ENCODE measurements around the gene TPBG. TPM values are rescaled to one million over a fixed set of nuclear protein-coding genes. Genes with fewer than 3 reads are reported as not detected.

TPBG gene
- 15.0 TPM for total RNA-seq
- long read RNA-seq, full-length matches to known transcripts, result 107 of 158 reads
- long read RNA-seq, partial matches to known transcripts, result 0 of 158 reads
- long read RNA-seq, other reads (novel, unspliced or antisense), result 51 of 158 reads

DNA sequence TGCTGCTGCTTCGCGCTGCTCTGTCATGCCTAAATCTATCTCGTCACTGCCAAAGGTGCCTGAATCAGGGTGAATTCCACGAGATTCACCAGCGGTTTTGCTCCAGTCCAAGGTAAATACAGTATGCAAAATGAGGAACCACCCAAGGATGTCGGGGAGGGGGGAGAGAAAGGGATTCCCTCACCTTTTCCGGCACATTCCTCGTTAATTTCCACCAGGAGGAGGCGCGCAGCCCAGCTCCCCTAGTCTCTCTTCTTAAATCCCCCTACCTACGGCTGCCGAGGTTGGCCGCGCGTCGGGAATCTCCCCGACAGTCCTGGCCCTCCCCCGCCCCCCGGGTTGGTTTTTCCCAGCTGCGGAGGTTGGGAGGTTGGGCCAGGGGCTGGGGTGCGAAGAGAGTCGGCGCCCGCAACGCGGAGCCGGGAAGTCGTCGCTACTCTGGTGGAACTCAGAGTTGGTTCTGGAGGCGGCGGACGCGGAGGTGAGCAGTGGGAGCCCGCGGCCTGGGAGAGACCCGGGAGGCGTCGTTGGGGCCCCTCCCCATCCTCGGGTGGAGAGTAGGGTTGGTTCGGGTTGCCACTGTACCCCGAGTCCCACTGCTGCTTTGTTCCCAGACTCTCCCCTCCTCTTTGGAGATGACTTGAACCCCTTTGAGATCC, at the start of gene TPBG:
TPBG (plus strand) TSS at position 390 of the 659 bp plus-strand sequence. CDS start 1,145 bp downstream, outside the sequence.
- peak; percentile 90 for DNase-seq (ENCODE audit: low spot score)

- no peak for DNase-seq (ENCODE audit: low spot score)
Observed at GRCh38 chr6:82322386-82322785, 41.2 kb upstream of the TPBG start.

GRCh38 chr6:82329766-82330165, 33.9 kb upstream of the TPBG start:
- DNase-seq (ENCODE audit: low spot score), result no peak

DNA sequence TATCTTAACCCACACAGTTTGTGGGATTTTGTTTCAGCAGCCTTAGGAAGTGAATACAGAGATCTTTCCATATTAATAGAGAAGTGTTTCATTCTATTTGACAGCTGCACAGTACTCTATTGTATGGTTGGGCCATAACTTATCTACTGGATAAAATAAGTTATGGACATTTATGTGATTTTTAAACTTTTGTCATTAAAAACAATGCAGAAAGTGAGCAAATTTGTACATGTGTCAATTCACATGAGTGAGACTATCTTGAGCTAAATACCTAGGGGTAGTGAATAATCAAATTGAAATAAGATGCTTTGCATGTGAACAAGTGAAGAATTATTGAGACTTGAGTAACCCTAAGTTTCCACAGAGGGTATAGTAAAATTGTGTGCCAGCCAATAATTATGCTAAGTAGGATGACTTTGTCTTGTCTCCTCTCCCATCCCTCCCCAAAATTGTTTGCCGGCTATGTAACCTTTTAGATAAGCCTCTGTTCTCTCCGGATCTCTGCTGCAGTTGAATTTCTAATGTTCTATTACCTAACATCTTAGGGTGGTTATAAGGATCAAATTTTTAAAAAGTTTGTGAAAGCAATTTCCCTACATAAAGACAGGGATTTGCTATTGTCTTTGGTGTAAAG, 33.3 kb upstream of the TPBG start:
- DNase-seq (ENCODE audit: low spot score), result no peak

DNA sequence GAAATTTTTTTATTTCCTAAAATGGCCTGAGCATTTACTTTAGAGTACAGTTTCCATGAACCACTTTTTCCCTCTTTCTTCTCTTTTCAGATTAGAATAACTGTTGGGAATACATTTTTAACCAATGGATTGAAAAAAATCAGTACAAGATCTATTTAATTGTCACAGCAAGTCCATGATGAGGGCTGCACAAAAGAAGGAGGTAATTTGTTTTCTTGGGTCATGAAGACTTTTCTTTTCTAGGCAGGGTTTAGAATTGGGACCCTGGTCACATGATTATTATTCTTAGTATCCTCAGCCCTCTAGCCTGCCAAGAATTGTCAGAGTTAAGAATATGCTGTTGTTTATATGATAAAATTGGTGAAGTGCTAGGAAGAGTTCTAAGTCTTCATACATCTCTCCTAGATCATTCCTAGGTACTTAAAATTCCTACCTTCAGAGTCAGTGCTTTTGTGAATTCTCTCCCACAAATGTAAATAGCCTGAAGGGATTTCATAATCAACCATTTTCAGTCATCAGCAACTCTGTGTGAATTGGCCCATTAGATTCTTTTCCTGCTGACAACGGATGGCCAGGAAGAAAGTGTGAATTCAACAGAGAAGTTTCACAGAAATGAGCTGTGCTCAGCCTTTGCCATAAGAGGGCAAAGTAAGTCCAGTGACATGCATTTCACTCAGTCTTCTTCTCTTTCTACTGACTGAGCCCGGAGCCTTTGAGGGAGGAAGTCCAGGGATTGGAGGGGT, 32.4 kb upstream of the TPBG start:
- DNase-seq (ENCODE audit: low spot score), result no peak

DNA sequence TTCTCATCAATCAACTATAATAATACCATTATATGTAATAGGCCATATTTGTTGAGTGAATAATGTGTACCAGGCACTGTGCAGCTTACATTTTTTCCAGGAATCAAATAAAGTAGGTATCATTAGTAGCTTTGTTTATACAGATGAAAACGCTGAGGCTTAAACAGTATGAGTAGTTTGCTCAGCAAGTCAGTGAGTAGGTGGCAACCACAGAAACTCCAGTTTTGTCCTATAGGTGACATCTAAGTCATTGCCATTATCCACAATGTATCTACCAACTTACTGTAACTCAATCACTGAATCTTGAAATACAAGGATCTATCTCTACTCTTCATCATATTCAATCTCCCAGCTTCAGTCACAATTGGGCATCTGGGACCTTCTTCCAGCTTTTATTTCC, 29.8 kb upstream of the TPBG start:
- DNase-seq (ENCODE audit: low spot score), result no peak

- DNase-seq (ENCODE audit: low spot score), result no peak
Observed at GRCh38 chr6:82337688-82338257, 25.8 kb upstream of the TPBG start.

GRCh38 chr6:82348130-82348529, 15.5 kb upstream of the TPBG start:
- DNase-seq (ENCODE audit: low spot score), result no peak

GRCh38 chr6:82353848-82354247, 9.8 kb upstream of the TPBG start:
- DNase-seq (ENCODE audit: low spot score), result no peak

DNA sequence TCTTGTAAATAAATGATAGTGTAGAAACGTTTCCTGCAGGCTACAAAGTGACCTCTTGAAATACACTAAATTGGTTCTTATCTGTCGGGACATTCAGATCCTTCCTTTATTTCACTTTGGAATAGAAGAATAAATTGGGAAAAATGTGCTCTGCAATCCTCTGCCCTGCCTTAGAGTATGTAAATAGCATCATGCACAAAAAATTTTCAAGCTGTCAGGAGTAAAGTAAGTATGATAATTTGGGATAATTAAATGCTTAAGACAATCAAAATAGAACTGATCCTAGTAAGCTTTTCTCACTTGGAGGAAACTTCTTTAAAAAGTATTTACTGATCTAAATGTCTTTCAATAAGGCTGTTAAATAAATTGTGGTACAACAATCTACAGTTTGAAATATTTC, 3.1 kb upstream of the TPBG start:
- DNase-seq (ENCODE audit: low spot score), result no peak

DNA sequence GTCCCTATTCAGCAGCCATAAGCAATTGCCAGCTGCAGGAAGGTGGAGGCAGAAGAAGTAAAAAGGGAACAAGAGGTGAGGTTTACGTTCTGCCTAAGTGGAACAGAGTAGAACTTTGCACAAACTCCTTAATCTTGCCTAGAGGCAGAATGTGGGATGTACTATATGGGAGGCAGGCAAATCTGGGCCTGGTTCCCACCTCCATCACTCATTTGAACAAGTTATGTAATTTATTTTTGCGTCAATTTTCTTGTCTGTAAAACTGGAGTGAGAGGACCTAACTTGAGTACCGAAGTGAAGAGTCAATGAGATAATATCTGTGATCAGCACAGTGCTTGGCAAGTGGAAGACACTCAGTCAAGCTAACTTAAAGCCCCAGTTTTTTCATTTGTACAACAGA, 2.0 kb upstream of the TPBG start:
- DNase-seq (ENCODE audit: low spot score), result no peak

GRCh38 chr6:82362144-82362543, 1.5 kb upstream of the TPBG start:
- DNase-seq (ENCODE audit: low spot score), result no peak

DNA sequence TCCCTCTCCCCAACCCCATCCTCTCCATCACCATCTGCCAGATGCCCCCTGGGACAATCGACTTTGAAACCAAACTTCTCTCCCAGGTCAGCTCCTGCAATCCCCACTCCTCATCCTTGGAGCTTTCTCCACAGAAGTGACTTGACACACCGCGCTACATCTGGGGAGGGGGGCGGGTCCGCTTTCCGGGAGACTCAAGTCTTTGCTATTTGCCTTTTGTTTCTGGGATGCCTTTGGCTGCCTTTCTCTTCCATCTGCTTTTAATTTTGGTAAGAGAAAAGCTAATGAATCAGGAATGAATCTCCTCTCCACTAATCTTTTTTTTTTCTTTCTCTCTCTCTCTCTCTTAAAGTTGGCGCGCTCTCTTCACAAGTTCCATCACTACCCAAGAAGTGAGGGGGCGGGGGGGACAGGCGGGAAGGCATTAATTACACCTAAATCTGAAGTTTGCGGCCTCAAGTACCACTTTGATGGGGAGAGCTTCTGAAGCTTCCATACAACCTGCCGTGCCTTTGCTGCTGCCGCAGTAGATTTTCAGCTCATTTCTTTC, 664 bp upstream of the TPBG start:
- no peak for DNase-seq (ENCODE audit: low spot score)

GRCh38 chr6:82364087-82365015, 734 bp downstream of the TPBG start:
- DNase-seq (ENCODE audit: low spot score), result peak; percentile 91

- no peak for DNase-seq (ENCODE audit: low spot score)
Observed at GRCh38 chr6:82365016-82365795, 1.6 kb downstream of the TPBG start.

DNA sequence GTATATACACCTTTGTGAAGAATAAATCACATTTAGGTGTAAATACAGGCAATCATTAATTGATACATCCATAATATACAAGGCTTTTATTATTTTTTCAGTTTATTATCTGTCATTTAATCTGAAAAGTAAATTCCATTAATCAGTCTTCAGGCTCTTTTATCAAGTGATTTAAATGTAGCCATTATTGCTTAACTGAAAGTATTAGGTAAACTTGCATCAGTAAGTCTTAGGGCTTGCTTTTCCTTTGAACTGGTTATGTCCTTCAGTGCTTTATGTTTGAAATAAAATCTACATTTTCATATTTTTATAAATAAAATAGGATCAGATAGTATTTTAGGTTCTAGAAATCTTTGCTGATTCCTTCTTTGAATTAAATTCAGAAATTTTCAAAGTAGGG, 4.1 kb downstream of the TPBG start:
- DNase-seq (ENCODE audit: low spot score), result no peak

GRCh38 chr6:82370788-82371187, 7.2 kb downstream of the TPBG start:
- DNase-seq (ENCODE audit: low spot score), result no peak

DNA sequence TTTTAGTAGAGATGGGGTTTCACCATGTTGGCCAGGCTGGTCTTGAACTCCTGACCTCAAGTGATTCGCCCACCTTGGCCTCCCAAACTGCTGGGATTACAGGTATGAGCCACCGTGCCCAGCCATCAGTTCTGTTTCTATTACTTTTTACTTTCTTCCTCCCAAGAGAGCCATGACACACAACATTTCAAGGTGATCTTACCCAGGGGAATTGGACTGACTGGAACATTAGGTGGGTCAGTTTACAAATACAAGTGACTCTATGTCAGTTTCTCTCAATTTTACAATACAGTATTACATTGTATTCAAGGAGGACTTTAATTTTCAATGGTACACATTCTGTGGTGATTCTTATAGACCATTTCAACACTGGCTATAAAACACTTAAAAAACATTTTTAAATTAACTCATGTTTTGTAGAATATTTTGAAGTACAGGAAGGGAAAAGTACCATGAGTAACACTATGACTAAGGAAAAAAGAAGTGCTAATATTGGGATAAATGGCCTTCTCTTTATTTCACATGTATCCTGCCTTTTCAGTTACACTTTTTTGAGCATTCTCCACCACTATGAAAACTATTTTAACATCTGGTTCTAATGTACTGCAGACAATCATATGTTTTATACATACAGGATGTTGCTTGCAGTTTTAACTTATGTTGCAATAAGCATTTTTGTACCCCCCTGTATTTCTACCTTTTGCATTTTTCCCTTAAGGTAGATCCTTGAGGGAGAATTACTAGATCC, 8.4 kb downstream of the TPBG start:
- DNase-seq (ENCODE audit: low spot score), result no peak

- DNase-seq (ENCODE audit: low spot score), result no peak
Observed at GRCh38 chr6:82372656-82373055, 9.0 kb downstream of the TPBG start.

All from mesenteric fat pad (tissue), 1 donor.